T1000 (cell line): ENCODE data around the gene CCHCR1.
"Not testable (repeated sequence)": the region's sequence is repeated elsewhere in the genome, so short reads cannot be mapped to it uniquely, and the experiment has no call there.

Source experiments
- DNase-seq: peaks from one replicate; lab custom pipeline; 2025; ENCODE audit warnings: mixed read lengths; lab: John Stamatoyannopoulos, UW

The CCHCR1 gene

DNA sequence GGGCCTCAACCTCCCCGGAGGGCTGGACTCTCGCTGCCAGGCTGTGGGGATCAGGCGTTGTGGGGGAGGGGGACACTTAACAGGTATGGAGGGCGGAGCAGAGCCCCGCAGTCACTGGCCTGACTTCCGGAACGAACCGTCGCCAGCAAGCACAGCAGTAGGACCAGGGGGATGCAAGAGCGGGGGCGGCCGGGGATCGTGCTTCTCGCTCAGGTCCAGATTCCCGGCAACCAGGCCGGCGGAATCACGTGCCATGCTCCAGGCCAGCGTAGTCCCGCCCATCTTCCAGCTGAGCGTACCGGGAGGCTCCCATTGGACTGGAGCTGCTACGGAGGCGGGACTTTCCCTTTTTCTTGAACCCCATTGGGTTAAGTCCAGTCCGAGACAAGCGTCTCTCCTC, 22.9 kb upstream of the CCHCR1 start:
- no peak for DNase-seq

DNA sequence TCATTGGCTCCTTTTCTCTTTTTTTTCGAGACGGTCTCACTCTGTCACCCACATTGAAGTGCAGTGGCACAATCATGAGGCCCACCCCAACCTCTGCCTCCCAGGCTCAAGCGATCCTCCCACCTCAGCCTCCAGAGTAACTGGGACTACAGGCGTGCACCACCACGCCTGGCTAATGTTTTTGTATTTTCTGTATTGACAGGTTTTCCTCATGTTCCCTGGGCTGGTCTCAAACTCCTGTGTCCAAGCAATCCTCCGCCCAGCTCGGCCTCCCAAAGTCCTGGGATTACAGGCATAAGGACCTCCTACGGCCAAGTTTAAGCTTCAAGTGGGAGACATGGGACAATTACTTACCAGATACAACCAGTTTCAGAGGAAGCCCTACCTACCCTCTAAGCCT, 22.3 kb upstream of the CCHCR1 start:
- no peak for DNase-seq

DNA sequence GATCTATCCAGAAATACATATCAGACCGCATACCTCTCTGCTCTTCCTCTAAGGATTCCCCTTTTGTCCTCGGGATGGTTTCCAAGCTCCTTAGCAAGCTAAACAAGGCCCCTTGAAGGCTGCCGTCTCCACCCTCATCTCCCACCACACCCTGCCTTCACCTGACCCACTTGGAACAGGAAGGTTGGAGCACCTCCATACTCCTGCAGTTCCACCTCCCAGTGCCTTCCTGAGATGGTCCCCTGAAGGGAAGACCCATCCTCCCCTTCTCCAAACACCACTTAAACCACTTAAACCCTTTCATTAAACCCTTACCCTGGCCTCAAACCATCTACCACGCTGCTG, 21.4 kb upstream of the CCHCR1 start:
- no peak for DNase-seq

DNA sequence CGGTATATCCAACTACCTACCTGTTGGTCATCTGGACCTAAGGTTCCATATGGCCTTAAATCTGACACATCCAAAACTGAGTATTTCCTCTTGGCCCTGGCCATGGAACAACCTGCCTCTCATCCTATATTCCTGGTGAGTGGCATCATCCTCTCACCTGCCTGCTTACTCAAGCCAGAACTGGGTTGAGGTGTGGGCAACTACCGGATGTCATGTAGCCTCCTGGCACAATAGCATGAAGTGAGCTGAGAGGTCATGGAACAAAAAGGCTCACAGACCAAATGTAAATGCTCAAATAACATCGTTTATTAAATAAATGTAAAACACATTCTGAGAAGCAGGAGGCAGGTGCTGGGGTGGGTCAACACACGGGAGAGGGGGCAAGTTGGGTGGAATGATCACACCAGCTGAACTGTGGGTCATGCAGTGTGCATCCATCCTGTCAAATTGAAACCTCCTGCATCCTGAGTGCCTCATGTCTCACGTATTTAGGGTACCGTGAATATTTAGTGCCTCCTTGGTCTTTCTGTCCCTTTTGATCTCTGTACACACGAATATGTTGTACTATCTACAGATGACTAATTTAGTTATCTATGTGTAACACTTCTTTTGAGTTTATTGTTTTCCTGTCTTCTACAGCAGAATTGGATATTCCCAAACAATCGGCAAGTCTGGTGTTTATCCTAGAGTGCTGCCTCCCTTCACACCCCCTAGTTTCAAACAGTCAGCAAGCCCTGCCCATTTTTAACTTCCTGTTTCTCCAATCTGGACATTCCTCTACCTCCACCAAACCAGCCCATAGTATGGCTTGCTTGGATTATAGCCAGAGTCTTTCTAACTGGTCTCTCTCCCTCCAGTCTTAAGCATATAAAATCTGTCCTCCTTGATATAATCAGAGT, 20.8 kb upstream of the CCHCR1 start:
- DNase-seq: no peak

DNA sequence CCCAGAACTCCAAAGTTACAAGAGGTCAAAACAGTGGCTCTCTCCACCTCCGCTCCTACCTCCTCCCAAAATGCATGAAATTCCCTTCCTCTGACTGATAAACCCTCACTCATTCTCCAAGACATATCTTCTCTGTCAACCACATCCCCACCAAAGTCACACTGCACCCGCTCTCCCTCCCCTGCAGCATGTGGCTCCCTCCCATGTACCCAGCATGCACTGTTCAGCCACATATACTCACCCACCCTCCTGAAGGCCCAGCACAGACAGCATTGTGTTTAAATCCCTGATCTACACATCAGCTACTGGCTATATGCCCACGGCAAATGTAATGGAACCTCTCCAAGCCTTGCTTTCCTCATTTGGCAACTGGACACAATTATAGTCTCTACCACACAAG, 18.4 kb upstream of the CCHCR1 start:
- no peak for DNase-seq

DNA sequence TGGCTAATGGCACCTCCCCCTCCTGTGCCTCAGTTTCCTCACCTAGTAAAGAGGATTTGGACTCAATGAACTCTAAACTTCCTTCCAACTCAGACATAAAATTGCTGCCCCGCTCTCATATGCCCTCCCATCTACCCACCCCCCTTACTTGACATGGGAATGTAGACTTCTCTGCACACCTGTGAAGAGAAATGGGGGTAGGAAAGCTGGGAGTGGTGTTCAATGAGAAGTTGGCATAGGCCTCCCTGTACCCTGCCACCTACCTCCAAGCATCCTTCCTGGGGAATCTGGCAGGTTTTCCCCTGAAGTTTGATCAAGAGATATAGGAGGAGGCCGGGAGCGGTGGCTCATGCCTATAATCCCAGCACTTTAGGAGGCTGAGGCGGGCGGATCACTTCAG, 16.8 kb upstream of the CCHCR1 start:
- DNase-seq: no peak

DNA sequence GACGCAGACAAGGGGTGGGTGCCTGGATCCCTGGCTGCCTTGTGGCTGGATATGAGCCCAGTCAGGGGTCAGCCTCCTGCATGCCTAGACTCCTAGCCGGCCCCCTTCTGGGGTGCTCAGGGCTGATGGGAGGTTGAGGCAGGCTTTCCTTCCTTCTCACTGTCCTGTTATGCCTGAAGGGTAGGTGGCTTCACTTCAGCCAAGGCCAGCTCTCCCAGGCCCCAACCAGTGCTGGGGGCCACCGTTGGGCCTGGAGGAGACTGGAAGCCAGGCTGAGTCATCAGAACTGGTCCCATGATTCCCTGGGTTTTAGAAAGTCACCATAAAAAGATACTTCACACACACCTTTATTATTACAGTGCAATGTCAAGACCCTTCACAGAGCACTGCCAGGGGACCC, 15.8 kb upstream of the CCHCR1 start:
- no peak for DNase-seq

DNA sequence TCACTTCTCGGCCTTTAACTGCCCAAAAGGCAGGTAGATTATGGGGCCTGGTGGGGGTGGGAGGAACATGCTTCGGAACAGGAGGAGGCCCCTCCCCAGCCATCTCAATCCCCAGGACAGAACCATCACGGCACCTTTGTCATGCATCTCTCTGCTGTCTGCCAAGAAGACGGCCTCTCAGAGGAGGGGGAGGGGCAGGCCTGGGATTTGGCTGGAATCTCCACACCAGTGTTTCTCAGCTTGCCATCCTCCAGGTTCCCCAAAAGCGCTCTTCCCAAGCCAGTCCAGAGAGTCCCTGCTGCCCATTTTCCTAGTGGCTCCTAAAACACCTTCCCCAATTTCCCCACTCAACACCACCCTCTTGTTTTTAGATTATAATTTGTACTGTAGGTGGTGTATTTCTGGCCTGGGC, 15.4 kb upstream of the CCHCR1 start:
- no peak for DNase-seq

DNA sequence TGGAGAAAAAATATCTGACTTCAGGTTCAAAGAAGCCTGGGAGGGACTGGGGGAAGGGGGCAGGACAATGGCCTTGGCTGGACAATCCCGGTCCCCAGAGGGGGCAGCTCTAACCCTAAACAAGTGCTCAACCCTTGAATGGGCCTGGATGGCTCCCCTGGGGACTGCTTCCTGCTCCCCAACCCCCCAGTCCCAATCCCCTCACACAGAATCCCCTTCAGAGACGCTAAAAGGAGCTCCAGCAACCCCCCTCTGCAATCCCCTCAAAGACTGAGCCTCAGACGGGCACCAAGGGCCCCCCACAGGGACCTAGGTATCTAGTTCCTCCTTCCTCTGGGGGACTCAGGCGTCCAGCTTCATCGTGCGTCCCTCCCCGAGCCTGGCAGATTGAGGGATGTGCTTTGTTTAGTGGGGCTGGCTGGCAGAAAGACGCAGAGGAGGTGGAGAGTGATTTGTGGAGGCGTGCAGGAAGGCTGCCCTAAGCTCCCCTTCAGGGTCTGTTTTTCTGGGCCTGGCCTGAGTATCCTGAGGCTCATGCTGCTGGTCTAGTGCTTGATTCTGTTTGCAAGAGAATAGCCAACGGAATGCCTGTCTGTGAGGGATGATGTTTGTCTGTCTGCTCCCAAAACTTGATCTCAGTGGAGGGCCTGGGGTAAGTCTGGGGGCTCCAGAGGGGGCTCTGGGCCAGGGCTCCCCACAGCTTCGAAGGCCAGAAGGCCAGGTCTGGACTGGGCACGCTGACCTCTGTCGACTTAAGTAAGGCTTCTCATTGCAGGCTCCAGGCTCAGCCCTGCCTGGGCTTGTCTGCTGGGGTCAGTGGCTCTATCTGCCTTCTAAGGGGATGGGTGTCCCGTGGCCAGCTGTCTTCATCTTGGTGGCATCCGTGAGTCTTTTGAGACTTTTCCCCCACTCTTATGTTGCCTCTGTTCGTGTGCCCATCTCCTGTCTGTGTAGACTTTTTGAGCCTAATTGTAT, 14.6 kb upstream of the CCHCR1 start:
- DNase-seq: no peak

DNA sequence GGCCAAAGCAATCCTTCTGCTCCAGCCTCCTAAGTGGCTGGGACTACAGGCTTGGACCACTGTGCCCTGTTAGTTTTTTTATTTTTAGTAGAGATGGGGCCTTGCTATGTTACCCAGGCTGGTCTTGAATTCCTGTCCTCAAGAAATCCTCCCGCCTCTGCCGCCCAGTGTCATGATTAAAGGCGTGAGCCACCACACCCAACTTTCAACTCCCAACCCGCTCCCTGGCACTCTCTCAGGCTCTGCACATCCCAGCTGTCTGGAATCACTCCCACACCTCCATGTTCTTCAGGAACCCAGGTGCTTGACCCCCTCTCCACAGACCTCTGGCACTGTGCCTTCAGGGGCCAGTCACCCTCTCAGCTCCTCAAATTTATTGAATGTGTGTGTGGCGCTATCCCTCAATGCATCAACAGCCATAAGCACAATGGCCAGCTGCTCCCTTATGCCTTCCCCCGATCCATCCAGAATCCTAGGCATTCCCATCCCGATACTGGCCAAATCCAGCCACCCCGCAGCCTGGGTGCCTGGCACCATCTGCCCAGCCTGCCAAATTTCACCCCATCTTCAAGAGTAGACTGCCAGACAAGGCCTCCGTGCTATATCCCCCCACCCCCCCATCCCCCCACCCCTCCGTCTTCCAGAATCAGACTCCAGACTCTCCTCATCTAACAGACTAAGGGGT, 13.5 kb upstream of the CCHCR1 start:
- DNase-seq: no peak

DNA sequence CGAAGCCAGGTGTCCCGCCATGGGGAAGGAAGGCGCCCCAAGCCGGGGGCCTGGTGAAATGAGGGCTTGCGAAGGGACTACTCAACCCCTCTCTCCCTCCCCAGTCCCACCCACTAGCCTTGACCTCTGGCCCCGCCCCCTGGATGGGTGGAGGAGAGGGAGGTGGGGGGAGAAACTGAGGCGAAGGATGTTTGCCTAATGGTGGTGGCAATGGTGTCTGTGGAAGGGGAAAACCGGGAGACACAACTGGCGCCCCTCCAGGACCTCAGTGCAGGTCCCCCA, 12.9 kb upstream of the CCHCR1 start, which contains the start of gene POU5F1:
TSS of gene POU5F1 (minus strand) at position 83 of the 282 bp plus-strand sequence. CDS start at position 21, 62 bp downstream.
- no peak for DNase-seq

DNA sequence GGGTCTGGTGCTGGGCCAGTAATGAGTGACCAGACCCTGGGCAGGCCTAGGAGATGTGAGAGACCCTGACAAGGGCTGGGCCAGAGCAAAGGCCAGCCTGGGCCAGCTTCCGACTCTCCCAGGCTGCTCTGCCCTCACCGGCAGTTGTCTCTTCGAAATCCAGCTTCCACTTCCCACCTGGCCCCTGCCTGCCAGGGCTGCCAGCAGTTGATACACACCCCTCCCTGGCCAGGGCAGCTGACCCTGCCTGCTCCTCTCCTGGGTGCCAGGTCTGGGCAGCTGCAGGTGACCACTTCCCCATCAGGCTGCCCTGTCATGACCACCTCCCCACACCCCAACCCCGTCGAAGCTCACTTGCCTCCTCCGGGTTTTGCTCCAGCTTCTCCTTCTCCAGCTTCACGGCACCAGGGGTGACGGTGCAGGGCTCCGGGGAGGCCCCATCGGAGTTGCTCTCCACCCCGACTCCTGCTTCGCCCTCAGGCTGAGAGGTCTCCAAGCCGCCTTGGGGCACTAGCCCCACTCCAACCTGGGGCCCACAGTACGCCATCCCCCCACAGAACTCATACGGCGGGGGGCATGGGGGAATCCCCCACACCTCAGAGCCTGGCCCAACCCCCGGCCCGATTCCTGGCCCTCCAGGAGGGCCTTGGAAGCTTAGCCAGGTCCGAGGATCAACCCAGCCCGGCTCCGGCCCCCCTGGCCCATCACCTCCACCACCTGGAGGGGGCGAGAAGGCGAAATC, 12.4 kb upstream of the CCHCR1 start:
- not testable (repeated sequence) for DNase-seq

DNA sequence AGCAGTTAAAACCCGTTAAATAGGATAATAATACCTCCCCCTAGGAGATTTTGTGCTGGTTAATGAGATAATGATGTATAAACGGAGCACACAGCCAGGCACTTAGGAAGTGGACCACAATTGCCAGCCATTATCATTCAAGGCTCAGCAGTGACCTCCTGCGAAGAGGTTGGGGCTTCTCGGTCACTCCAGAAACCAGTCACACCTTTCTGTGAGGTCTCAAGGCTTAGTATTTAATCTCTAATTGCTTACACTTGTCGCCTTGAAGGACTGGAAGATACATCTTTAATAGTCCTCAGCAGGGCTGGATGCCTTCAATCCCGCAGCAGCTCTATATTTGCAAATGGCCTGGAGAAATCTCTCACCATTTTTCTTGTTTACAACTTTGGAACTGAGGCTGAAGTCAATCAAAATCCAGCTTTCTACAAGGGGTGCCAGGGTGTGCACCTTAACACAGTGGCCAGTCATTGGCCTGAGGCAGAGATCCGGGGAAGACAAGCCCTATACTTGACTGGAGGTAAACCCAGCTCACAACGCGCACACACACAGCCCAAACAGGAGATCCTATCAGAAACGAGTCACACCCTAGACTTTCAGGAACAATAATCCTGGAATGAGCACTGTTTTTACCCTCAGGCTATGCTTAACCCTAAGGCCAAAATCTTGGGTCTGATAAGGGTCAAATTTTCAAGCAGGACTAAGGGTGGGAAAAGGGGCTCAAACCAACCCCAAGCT, 11.7 kb upstream of the CCHCR1 start:
- no peak for DNase-seq

DNA sequence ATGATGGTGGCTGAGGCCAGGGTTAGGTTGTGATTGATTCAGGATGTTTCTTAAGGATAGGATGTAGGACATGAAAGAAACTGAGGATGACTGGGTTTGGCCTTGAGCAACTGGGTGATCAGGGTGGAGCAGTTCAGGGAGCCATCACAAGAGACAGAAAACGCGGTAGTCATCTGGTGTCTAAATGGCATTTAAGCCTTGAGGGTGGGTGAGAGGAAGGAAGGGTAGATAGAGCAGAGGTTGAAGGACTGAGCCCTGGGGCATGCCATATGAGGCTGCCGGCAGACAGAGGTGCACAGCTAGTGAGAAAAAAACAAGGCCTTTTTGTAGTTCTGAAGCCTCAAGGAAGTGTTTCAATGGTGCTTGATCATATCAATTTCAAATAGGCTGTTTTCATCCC, 11.0 kb upstream of the CCHCR1 start:
- DNase-seq: no peak

DNA sequence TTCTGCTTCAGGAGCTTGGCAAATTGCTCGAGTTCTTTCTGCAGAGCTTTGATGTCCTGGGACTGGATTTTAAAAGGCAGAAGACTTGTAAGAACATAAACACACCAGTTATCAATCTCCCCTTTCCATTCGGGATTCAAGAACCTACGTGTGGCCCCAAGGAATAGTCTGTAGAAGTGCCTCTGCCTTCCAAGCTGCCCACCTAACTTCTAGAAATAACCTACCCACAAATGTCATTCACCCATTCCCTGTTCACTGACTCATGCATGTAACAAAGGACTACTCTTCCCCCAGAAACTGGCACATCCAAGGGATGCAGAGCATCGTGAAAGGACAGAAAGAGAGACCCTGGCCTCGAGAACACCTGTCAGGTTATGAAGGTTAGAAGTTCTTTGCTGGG, 8.4 kb upstream of the CCHCR1 start:
- DNase-seq: no peak

DNA sequence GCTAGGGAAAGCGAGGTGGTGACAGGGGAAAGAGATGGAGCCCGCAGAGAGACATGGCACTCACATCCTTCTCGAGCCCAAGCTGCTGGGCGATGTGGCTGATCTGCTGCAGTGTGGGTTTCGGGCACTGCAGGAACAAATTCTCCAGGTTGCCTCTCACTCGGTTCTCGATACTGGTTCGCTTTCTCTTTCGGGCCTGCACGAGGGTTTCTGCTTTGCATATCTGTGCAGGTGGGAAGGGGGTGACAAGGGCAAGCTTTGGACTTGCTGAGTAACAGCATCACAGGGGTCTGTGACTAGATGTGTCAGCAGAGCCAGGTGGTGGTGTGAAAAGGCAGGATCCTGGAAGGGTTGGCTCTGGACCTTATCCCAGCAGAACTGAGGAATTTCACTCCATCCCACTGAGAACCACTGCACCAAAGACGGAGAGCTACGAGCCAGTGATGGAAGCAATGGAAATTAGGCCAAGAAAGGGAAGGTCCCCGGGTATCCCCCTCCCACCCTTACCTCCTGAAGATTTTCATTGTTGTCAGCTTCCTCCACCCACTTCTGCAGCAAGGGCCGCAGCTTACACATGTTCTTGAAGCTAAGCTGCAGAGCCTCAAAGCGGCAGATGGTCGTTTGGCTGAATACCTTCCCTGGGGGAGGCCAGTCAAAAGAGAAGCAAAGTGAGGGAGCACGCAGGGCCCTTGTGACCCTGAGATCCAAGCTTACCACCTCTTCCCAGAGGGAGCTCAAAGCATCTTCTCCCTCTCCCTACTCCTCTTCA, 7.6 kb upstream of the CCHCR1 start:
- DNase-seq: not testable (repeated sequence)

DNA sequence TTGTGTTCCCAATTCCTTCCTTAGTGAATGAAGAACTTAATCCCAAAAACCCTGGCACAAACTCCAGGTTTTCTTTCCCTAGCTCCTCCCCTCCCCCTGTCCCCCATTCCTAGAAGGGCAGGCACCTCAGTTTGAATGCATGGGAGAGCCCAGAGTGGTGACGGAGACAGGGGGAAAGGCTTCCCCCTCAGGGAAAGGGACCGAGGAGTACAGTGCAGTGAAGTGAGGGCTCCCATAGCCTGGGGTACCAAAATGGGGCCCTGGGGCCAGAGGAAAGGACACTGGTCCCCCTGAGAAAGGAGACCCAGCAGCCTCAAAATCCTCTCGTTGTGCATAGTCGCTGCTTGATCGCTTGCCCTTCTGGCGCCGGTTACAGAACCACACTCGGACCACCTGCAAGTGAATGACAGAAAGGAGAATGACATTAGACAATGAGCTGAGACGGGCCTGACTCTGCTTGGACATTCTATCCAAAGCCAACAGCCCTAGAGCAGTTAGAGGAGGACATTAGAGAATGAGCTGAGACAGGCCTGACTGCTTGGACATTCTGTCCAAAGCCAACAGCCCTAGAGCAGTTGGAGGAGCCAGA, 7.0 kb upstream of the CCHCR1 start:
- DNase-seq: not testable (repeated sequence)

DNA sequence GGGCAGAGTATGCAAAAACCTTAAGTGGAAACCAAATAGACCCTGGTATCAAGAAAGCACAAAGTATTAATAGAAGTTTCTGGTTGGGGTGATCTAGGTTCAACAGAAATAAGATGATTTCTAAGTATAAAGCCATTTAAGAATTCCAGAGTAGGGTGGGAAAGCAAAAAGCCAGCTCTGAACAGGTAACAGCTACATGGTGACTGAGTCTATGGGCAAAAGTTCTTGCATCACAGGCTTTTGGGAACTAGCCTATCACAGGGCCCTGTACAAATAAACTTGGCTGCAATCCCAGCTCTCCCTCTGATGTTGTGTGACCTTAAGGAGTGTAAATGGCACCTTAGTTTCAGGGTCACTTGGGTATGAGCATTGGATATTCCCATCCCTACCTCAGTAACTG, 6.3 kb upstream of the CCHCR1 start:
- no peak for DNase-seq

DNA sequence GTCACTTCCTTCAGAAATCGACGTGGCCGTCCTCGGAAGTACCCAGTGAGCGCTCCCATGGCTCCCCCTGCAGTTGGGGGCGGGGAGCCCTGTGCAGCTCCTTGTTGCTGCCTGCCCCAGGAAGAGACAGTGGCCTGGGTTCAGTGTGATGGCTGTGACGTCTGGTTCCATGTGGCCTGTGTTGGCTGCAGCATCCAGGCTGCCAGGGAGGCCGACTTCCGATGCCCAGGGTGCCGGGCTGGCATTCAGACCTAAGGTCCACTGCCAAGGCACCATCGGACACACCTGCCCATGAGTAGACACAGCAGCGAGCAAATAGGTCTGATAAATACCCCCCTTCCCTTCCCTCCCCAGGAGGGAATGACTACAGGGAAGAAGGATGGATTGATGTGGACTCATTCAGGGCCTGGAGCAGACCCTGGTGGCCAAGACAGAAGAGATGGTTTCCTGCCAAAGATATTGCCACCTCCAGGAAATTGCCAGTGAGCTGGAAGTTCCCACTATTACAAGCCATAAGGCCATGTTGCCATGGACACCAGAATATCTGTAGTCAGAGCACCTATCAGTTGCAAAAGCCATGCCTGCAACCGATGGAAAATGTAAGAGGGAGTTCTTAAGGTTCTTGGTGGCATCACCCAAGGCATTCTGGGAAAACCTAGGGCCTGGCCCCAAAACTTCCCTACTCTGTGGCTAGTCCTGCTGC, 5.0 kb upstream of the CCHCR1 start:
- DNase-seq: no peak
